HepG2 (cell line): ENCODE data around the gene ZNRF3. TPM values are rescaled to one million over a fixed set of nuclear protein-coding genes. Genes with fewer than 3 reads are reported as not detected.
A peak's percentile ranks its signal among the peaks of the same experiment; 100 is the strongest.

Source experiments
- AKNA ChIP-seq: sonication (generic); formaldehyde crosslinking; IDR thresholded peaks from 2 replicates; pipeline ENCODE4 v1.4.0; 2020; ENCODE audit warnings: missing genetic modification reagents, borderline replicate concordance
- BCLAF1 ChIP-seq: fragments of 450-650 bp; IDR thresholded peaks from 2 replicates; pipeline ENCODE4 v1.6.1; 2017; ENCODE audit warnings: mild to moderate bottlenecking
- CBX5 ChIP-seq: sonication (generic); formaldehyde crosslinking; IDR thresholded peaks from 2 replicates; pipeline ENCODE4 v1.4.0; 2020; ENCODE audit warnings: missing genetic modification reagents, borderline replicate concordance
- ETV5 ChIP-seq: IDR thresholded peaks from 2 replicates; pipeline ENCODE4 v1.6.1; 2018; ENCODE audit warnings: missing biosample characterization, missing genetic modification reagents, inconsistent platforms, borderline replicate concordance
- KMT2A ChIP-seq: sonication (generic); formaldehyde crosslinking; IDR thresholded peaks from 2 replicates; pipeline ENCODE4 v1.4.0; 2020; ENCODE audit warnings: missing genetic modification reagents
- POGZ ChIP-seq: sonication (generic); formaldehyde crosslinking; IDR thresholded peaks from 2 replicates; pipeline ENCODE4 v1.4.0; 2020; ENCODE audit warnings: mild to moderate bottlenecking, missing genetic modification reagents
- ZBTB14 ChIP-seq: sonication (generic); formaldehyde crosslinking; IDR thresholded peaks from 2 replicates; pipeline ENCODE4 v1.4.0; 2020; ENCODE audit warnings: missing genetic modification reagents
- ZBTB4 ChIP-seq: sonication (generic); formaldehyde crosslinking; IDR thresholded peaks from 2 replicates; pipeline ENCODE4 v1.4.0; 2020; ENCODE audit warnings: missing genetic modification reagents, mild to moderate bottlenecking, borderline replicate concordance
- ZNF326 ChIP-seq: sonication (generic); formaldehyde crosslinking; IDR thresholded peaks from 2 replicates; pipeline ENCODE4 v1.4.0; 2020; ENCODE audit warnings: missing genetic modification reagents, borderline replicate concordance
- ZNF615 ChIP-seq: sonication (generic); formaldehyde crosslinking; IDR thresholded peaks from 2 replicates; pipeline ENCODE4 v1.5.0; 2020; ENCODE audit warnings: mild to moderate bottlenecking, missing genetic modification reagents, borderline replicate concordance
- ZNF616 ChIP-seq: sonication (generic); formaldehyde crosslinking; IDR thresholded peaks from 2 replicates; pipeline ENCODE4 v1.5.0; 2020; ENCODE audit warnings: low read depth, mild to moderate bottlenecking, missing genetic modification reagents
- polyA plus RNA-seq, 8 experiments: library from polyadenylated mRNA; depleted of rRNA in 3 of 8; stranded (reverse) in 7 of 8; unstranded in 1 of 8; fragments of >200 nt; fragmentation: Illumina TruSeq in 4 of 8; extraction: Trizol in 4 of 8; gene quantifications; 2 replicates each; pipeline versions ENCODE4 v1.2.1 to v1.2.3, GENCODE V29; 2011 to 2016; ENCODE audit warnings: low read depth in 4 of 8, missing spikeins in 1 of 8, mixed read lengths in 1 of 8; ENCODE audit not compliant: insufficient read depth in 1 of 8
- total RNA-seq, 5 experiments: library from RNA; depleted of rRNA; stranded (reverse); fragments of >200 nt; fragmentation: Illumina TruSeq; extraction: Trizol; gene quantifications; 2 replicates each; pipeline ENCODE4 v1.2.3, GENCODE V29; 2016; ENCODE audit warnings: low read depth in 1 of 5
- TF ChIP-seq, protein P1 (sequence below): sonication (generic); formaldehyde crosslinking; IDR thresholded peaks from 2 replicates; pipeline ENCODE4 v1.9.0; 2021; ENCODE audit warnings: missing genetic modification reagents, borderline replicate concordance

Gene ZNRF3
- total and polyA plus RNA-seq, 2 of the 13 experiments (the other 11 are each of a cell fraction or from before 2014, with no cell fraction given) = 20.3 to 36.7 TPM

GRCh38 chr22:28981818-28982499, 98.6 kb downstream of the ZNRF3 start (continued):
- TF ChIP-seq ZBTB4 (CRISPR knock-in tag) (peak; percentile 29; the same call in 1 of the 2 replicates), KMT2A (peak; percentile 73; the same call in 1 of the 2 replicates), AKNA (CRISPR knock-in tag) (no peak), ZNF326 (CRISPR knock-in tag) (no peak), ZBTB14 (no peak), ZNF615 (CRISPR knock-in tag) (no peak), CBX5 (CRISPR knock-in tag) (0 out of 2 replicates have a peak, but pooled peaks have one; percentile 29), BCLAF1 (no peak), ZNF616 (CRISPR knock-in tag) (no peak), ETV5 (CRISPR knock-in tag) (peak; percentile 45; the same call in 1 of the 2 replicates), POGZ (no peak)
- TF ChIP-seq, protein P1, sequence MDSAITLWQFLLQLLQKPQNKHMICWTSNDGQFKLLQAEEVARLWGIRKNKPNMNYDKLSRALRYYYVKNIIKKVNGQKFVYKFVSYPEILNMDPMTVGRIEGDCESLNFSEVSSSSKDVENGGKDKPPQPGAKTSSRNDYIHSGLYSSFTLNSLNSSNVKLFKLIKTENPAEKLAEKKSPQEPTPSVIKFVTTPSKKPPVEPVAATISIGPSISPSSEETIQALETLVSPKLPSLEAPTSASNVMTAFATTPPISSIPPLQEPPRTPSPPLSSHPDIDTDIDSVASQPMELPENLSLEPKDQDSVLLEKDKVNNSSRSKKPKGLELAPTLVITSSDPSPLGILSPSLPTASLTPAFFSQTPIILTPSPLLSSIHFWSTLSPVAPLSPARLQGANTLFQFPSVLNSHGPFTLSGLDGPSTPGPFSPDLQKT (CRISPR knock-in tag) = no peak
